ENCODE results near the gene CATSPERE. TPM values are rescaled to one million over a fixed set of nuclear protein-coding genes. Genes with fewer than 3 reads are reported as not detected.

The CATSPERE gene
- total and polyA plus RNA-seq, 10 of the 15 experiments (the other 5 are each of a cell fraction or from before 2014, with no cell fraction given), result 0.04 to 0.24 (median 0.17) TPM; not detected in 3

DNA sequence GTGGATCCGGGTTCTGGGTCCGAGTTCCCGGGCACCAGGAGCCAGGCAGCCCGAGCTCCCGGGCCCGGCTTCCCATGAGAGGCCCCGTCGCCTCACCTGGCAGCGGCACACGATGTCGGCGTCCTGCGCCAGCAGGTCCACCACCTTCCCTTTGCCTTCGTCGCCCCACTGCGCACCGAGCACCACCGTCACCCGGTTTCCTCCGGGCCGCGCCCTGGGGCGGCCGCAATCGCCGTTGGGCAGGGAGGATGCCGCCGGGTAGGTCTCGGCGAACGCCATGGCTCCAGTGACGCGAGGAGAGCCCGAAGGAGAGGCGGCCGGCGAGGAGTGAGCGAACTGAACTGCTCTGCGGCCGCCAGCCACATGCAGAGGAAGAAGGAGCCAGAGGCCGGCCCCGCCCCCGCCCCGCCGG is 9.5 kb upstream of the CATSPERE start, which contains the start of gene ADSS2 (continued):
- TF ChIP-seq ELK1 (IDR thresholded peaks at IDR 0.05; ENCODE audit: low read depth, low read length) (no peak), TAF1 (IDR thresholded peaks at IDR 0.05; ENCODE audit: borderline replicate concordance, low read depth, low read length) (peak; percentile 81; the same call in 1 of the 2 replicates), PAX5 (IDR thresholded peaks at IDR 0.05; ENCODE audit: borderline replicate concordance, low read depth, low read length) (no peak), ZBTB40 (IDR thresholded peaks at IDR 0.05; ENCODE audit: borderline replicate concordance) (no peak), E2F4 (IDR thresholded peaks at IDR 0.05; ENCODE audit: low read depth, low read length) (no peak), LARP7 (IDR thresholded peaks at IDR 0.05) (peak; percentile 48; the same call in 1 of the 2 replicates), PRDM15 (CRISPR knock-in tag; IDR thresholded peaks at IDR 0.05) (no peak), POU2F2 (IDR thresholded peaks at IDR 0.05; ENCODE audit: borderline replicate concordance, low read depth, low read length) (peak; percentile 60; the same call in 2 of the 3 replicates), IRF4 (IDR thresholded peaks at IDR 0.05; ENCODE audit: low read depth, low read length) (no peak)

Data from GM12878 (cell line).